NOMO-1 (cell line): ENCODE data around the gene C6orf15.
A peak's percentile ranks its signal among the peaks of the same experiment; 100 is the strongest.

Source experiments
- DNase-seq, 2 experiments: peaks; one replicate each; lab custom pipeline; 2025; ENCODE audit not compliant: unreplicated experiment in 2 of 2; lab: John Stamatoyannopoulos, UW

Gene C6orf15

GRCh38 chr6:31131595-31131994, 19.2 kb upstream of the C6orf15 start:
- no peak for DNase-seq

- no peak for DNase-seq
These were observed 18.4 kb upstream of the C6orf15 start for GRCh38 chr6:31130751-31131150.

GRCh38 chr6:31129130-31129529, 16.8 kb upstream of the C6orf15 start:
- DNase-seq: no peak

GRCh38 chr6:31128093-31128676, 15.8 kb upstream of the C6orf15 start:
- peak in 1 of 2 experiments; percentile 28 for DNase-seq

- no peak for DNase-seq
These were observed 14.2 kb upstream of the C6orf15 start for GRCh38 chr6:31126396-31127175.

GRCh38 chr6:31125586-31126363, 13.4 kb upstream of the C6orf15 start:
- no peak for DNase-seq

- DNase-seq: no peak
These were observed 12.8 kb upstream of the C6orf15 start for GRCh38 chr6:31125162-31125561.

GRCh38 chr6:31122791-31123706, 10.7 kb upstream of the C6orf15 start:
- no peak for DNase-seq

- DNase-seq: no peak
These were observed 8.9 kb upstream of the C6orf15 start for GRCh38 chr6:31121131-31121790.

- DNase-seq: no peak
These were observed 8.0 kb upstream of the C6orf15 start, which contains the start of gene CDSN for GRCh38 chr6:31120151-31120915. TSS of gene CDSN (minus strand) at chr6:31120446. CDS start at chr6:31120419, 27 bp downstream.

GRCh38 chr6:31118178-31118577, 5.8 kb upstream of the C6orf15 start:
- DNase-seq: no peak

GRCh38 chr6:31116661-31117385, 4.4 kb upstream of the C6orf15 start:
- no peak for DNase-seq

- no peak for DNase-seq
These were observed 3.7 kb upstream of the C6orf15 start for GRCh38 chr6:31115941-31116560.

- no peak for DNase-seq
These were observed 2.8 kb upstream of the C6orf15 start for GRCh38 chr6:31114970-31115849.

- no peak for DNase-seq
These were observed 2.1 kb upstream of the C6orf15 start, which contains the start of gene PSORS1C1 for GRCh38 chr6:31114541-31114878. TSS of gene PSORS1C1 (plus strand) at chr6:31114800. CDS start at chr6:31129633, 14,833 bp downstream.

- no peak for DNase-seq
These were observed 1.6 kb upstream of the C6orf15 start for GRCh38 chr6:31113861-31114540.

GRCh38 chr6:31111712-31112111, 663 bp downstream of the C6orf15 start:
- DNase-seq: no peak
